ENCODE data around the gene DDX17. TPM values are rescaled to one million over a fixed set of nuclear protein-coding genes. Genes with fewer than 3 reads are reported as not detected.

The DDX17 gene
- total RNA-seq, 1 experiment from 2014 or later: 234 TPM

DNA sequence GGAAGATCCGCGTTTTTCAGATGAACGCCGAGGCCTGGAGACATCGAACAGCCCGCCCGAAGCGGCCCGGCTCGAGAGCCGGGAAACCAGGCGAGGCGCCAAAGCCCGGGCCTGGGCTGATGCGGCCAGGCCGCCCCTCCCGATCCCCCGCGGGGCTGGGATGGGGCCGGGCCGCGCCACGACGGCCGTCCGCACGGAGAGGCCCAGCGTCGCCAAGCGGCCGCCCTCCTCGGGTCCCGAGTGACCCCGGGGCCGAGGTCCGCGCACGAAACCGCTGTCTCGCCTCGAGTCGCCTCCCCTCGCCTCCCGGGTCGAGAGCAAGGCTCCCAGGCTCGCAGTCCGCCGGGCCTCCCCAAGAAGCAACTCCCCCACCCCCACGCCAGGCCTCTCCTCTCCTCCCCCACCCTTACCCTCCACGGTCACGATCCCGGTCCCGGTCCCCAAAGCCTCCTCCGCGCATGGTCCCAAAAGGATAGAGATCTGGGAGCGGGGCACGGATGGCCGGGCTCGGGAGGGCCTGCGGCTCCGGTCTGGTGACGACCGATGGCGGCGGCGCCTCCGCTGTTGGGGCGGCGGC lies 482 bp downstream of the DDX17 start:
- peak overlapping the region; percentile 80 for H3K4me2 ChIP-seq (ENCODE audit: low read length)
- POLR2A ChIA-PET: no interaction called here
- peak overlapping the region; percentile 99 for H3K9ac ChIP-seq (ENCODE audit: low read length)
- H3K27ac ChIP-seq (ENCODE audit: low read depth, low read length): peak overlapping the region; percentile 99
- CTCF ChIA-PET: no interaction called here
- peaks cover 24% of the 10 kb centered on the region; the same call in 1 of the 2 replicates for H4K20me1 ChIP-seq (ENCODE audit: insufficient read depth)
- no peak for DNase-seq (ENCODE audit: low read depth, low spot score)
- intact Hi-C loops (cut with micrococcal nuclease): no loop called here
- peak; percentile 49 for ATAC-seq
- H3K79me2 ChIP-seq (ENCODE audit: insufficient read depth, low read length): peaks cover 54% of the 10 kb centered on the region
- RAD21 ChIA-PET (ENCODE audit: low non-redundant PET in 1 of 2, low total read pairs in 2 of 2, uncharacterized antibody in 2 of 2, unreplicated experiment in 2 of 2): no interaction called here
- peaks cover 11 to 21% of the 10 kb centered on the region in 2 experiments; a peak in 3 of 4 replicates for H3K4me1 ChIP-seq (ENCODE audit: control insufficient read depth in 1 of 2, insufficient read depth in 2 of 2, low read length in 2 of 2)
- no peaks in the 10 kb centered on the region for H3K9me2 ChIP-seq (ENCODE audit: insufficient read depth)
- TF ChIP-seq ELF1 (IDR thresholded peaks at IDR 0.05; ENCODE audit: borderline replicate concordance, low read depth) (no peak), SIN3A (IDR thresholded peaks at IDR 0.05; ENCODE audit: low read depth) (peak; percentile 28; the same call in 1 of the 2 replicates), POLR2AphosphoS5 (IDR thresholded peaks at IDR 0.05; ENCODE audit: low read depth, low read length) (peak; percentile 44), ZFX (IDR thresholded peaks at IDR 0.05) (peak; percentile 98)
- TF ChIP-seq, protein P1, sequence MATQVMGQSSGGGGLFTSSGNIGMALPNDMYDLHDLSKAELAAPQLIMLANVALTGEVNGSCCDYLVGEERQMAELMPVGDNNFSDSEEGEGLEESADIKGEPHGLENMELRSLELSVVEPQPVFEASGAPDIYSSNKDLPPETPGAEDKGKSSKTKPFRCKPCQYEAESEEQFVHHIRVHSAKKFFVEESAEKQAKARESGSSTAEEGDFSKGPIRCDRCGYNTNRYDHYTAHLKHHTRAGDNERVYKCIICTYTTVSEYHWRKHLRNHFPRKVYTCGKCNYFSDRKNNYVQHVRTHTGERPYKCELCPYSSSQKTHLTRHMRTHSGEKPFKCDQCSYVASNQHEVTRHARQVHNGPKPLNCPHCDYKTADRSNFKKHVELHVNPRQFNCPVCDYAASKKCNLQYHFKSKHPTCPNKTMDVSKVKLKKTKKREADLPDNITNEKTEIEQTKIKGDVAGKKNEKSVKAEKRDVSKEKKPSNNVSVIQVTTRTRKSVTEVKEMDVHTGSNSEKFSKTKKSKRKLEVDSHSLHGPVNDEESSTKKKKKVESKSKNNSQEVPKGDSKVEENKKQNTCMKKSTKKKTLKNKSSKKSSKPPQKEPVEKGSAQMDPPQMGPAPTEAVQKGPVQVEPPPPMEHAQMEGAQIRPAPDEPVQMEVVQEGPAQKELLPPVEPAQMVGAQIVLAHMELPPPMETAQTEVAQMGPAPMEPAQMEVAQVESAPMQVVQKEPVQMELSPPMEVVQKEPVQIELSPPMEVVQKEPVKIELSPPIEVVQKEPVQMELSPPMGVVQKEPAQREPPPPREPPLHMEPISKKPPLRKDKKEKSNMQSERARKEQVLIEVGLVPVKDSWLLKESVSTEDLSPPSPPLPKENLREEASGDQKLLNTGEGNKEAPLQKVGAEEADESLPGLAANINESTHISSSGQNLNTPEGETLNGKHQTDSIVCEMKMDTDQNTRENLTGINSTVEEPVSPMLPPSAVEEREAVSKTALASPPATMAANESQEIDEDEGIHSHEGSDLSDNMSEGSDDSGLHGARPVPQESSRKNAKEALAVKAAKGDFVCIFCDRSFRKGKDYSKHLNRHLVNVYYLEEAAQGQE (IDR thresholded peaks at IDR 0.05; ENCODE audit: low read depth): no peak
- H3K27me3 ChIP-seq (ENCODE audit: insufficient read depth, low read length): no peaks in the 10 kb centered on the region
- no TSS peak for BruUV-seq (replicated peaks)
- peak overlapping the region; percentile 80 to 92 for H3K4me3 ChIP-seq (replicated peaks in 1 of 2; ENCODE audit: low read depth in 1 of 2, low read length in 2 of 2)
- no peak overlapping the region for H2AFZ ChIP-seq (ENCODE audit: low read depth, low read length, poor library complexity, severe bottlenecking)
- H3K9me3 ChIP-seq (ENCODE audit: control insufficient read depth in 1 of 2, insufficient read depth in 1 of 2, low read depth in 1 of 2, low read length in 2 of 2): no peaks in the 10 kb centered on the region
- H3K36me3 ChIP-seq (ENCODE audit: control insufficient read depth in 1 of 2, insufficient read depth in 2 of 2, low read length in 2 of 2): peaks cover 15 to 31% of the 10 kb centered on the region in 2 experiments; a peak in 3 of 4 replicates

Measured in HCT116 (cell line).